ENCODE measurements around the gene KATNAL1.

Gene KATNAL1

GRCh38 chr13:30332456-30333143 is 25.2 kb upstream of the KATNAL1 start:
- no peak for DNase-seq (ENCODE audit: low read depth in 2 of 2)

- DNase-seq (ENCODE audit: low read depth in 2 of 2) = no peak
These were observed 24.0 kb upstream of the KATNAL1 start for GRCh38 chr13:30331331-30331771.

GRCh38 chr13:30329009-30329585 is 21.7 kb upstream of the KATNAL1 start:
- DNase-seq (ENCODE audit: low read depth in 2 of 2) = no peak

GRCh38 chr13:30325668-30326067 is 18.3 kb upstream of the KATNAL1 start:
- no peak for DNase-seq (ENCODE audit: low read depth in 2 of 2)

- no peak for DNase-seq (ENCODE audit: low read depth in 2 of 2)
These were observed 16.2 kb upstream of the KATNAL1 start for GRCh38 chr13:30323524-30323923.

- DNase-seq (ENCODE audit: low read depth in 2 of 2) = no peak
These were observed 15.1 kb upstream of the KATNAL1 start for GRCh38 chr13:30322428-30322827.

- no peak for DNase-seq (ENCODE audit: low read depth in 2 of 2)
These were observed 13.9 kb upstream of the KATNAL1 start for GRCh38 chr13:30321256-30321655.

GRCh38 chr13:30319655-30320054 is 12.3 kb upstream of the KATNAL1 start:
- no peak for DNase-seq (ENCODE audit: low read depth in 2 of 2)

- no peak for DNase-seq (ENCODE audit: low read depth in 2 of 2)
These were observed 11.8 kb upstream of the KATNAL1 start for GRCh38 chr13:30319130-30319529.

- no peak for DNase-seq (ENCODE audit: low read depth in 2 of 2)
These were observed 10.7 kb upstream of the KATNAL1 start for GRCh38 chr13:30318026-30318425.

- no peak for DNase-seq (ENCODE audit: low read depth in 2 of 2)
These were observed 7.2 kb upstream of the KATNAL1 start for GRCh38 chr13:30314562-30314961.

- no peak for DNase-seq (ENCODE audit: low read depth in 2 of 2)
These were observed 6.7 kb upstream of the KATNAL1 start for GRCh38 chr13:30314069-30314468.

GRCh38 chr13:30313311-30313710 is 6.0 kb upstream of the KATNAL1 start:
- DNase-seq (ENCODE audit: low read depth in 2 of 2) = no peak

GRCh38 chr13:30312904-30313303 is 5.6 kb upstream of the KATNAL1 start:
- DNase-seq (ENCODE audit: low read depth in 2 of 2) = no peak

- DNase-seq (ENCODE audit: low read depth in 2 of 2) = no peak
These were observed 1.2 kb upstream of the KATNAL1 start for GRCh38 chr13:30308548-30308947.

GRCh38 chr13:30307971-30308290 is 580 bp upstream of the KATNAL1 start:
- DNase-seq (ENCODE audit: low read depth in 2 of 2) = no peak

GRCh38 chr13:30306762-30307193 is 573 bp downstream of the KATNAL1 start:
- peak; percentile 71 to 84 for DNase-seq (ENCODE audit: low read depth in 2 of 2)

- DNase-seq (ENCODE audit: low read depth in 2 of 2) = no peak
These were observed 1.8 kb downstream of the KATNAL1 start for GRCh38 chr13:30305456-30305970.

GRCh38 chr13:30303269-30303668 is 4.1 kb downstream of the KATNAL1 start:
- no peak for DNase-seq (ENCODE audit: low read depth in 2 of 2)

GRCh38 chr13:30301827-30302226 is 5.5 kb downstream of the KATNAL1 start:
- no peak for DNase-seq (ENCODE audit: low read depth in 2 of 2)

- DNase-seq (ENCODE audit: low read depth in 2 of 2) = no peak
These were observed 6.8 kb downstream of the KATNAL1 start for GRCh38 chr13:30300596-30300995.

- no peak for DNase-seq (ENCODE audit: low read depth in 2 of 2)
These were observed 7.6 kb downstream of the KATNAL1 start for GRCh38 chr13:30299786-30300185.

GRCh38 chr13:30295116-30295515 is 12.2 kb downstream of the KATNAL1 start:
- no peak for DNase-seq (ENCODE audit: low read depth in 2 of 2)

- no peak for DNase-seq (ENCODE audit: low read depth in 2 of 2)
These were observed 13.3 kb downstream of the KATNAL1 start for GRCh38 chr13:30294004-30294403.

All from stimulated activated CD4-positive, alpha-beta T cell treated with anti-CD3 and anti-CD28 coated beads, Interleukin-1b, Interleukin-23, amount 100 ng/mL, for 1 hour (primary cell).